ENCODE data around the gene TICAM1.
"Not testable (repeated sequence)": the region's sequence is repeated elsewhere in the genome, so short reads cannot be mapped to it uniquely, and the experiment has no call there.

The TICAM1 gene

GRCh38 chr19:4844348-4845179 lies 13.1 kb upstream of the TICAM1 start:
- DNase-seq, result no peak

- DNase-seq, result no peak
These were observed 12.1 kb upstream of the TICAM1 start for GRCh38 chr19:4843647-4843965.

- no peak for DNase-seq
These were observed 7.7 kb upstream of the TICAM1 start for GRCh38 chr19:4839192-4839591.

GRCh38 chr19:4832776-4833175 lies 1.3 kb upstream of the TICAM1 start:
- DNase-seq, result no peak

DNA sequence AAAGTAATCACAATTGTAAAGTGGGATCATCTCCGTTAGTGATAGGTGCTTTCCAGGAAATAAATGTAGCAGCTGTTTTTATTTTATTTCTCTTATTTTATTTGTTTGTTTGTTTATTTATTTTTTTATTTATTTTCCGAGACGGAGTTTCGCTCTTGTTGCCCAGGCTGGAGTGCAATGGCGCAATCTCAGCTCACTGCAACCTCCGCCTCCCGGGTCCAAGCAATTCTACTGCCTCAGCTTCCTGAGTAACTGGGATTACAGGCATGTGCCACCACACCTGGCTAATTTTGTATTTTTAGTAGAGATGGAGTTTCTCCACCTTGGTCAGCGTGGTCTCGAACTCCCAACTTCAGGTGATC lies 448 bp upstream of the TICAM1 start:
- DNase-seq, result not testable (repeated sequence)

GRCh38 chr19:4830768-4831265 lies 695 bp downstream of the TICAM1 start:
- no peak for DNase-seq

GRCh38 chr19:4830332-4830731 lies 1.2 kb downstream of the TICAM1 start:
- no peak for DNase-seq

GRCh38 chr19:4829001-4829712 lies 2.4 kb downstream of the TICAM1 start:
- DNase-seq, result no peak

- no peak for DNase-seq
These were observed 7.9 kb downstream of the TICAM1 start for GRCh38 chr19:4823577-4823976.

DNA sequence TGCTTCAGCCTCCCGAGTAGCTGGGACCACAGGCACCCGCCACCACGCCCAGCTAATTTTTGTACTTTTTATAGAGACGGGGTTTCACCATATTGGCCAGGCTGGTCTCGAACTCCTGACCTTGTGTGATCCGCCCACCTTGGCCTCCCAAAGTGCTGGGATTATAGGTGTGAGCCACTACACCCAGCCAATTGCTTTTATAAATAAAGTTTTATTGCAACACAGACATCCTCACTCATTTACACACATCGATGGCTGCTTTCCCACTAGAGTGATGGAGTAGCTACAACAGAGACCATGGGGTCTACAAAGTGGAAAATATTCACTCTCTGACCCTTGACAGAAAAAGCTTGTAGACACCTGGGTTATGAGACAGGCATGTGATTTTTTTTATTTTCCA lies 9.2 kb downstream of the TICAM1 start:
- not testable (repeated sequence) for DNase-seq

DNA sequence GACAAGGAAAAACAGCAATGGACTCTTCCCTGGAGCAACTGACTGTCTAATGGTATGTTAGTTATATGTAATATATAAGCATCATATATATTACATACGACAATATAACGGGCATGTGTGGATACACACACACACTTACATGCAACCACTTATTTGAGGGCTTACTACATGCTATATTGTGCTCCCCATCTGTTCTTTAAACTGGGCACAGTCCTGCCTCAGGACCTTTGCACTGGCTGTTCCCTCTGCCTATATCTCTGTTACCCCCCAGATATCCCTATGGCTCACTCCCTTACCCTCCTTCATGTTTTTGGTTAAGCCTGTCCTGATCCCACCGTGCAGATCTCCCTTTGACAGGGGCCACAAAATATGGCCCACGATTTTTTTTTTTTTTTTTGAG lies 10.2 kb downstream of the TICAM1 start:
- no peak for DNase-seq

GRCh38 chr19:4817467-4818277 lies 13.8 kb downstream of the TICAM1 start:
- DNase-seq, result no peak

GRCh38 chr19:4816950-4817278 lies 14.6 kb downstream of the TICAM1 start:
- DNase-seq, result no peak

GRCh38 chr19:4816202-4816949 lies 15.1 kb downstream of the TICAM1 start:
- no peak for DNase-seq

- DNase-seq, result peak; percentile 48
These were observed 15.9 kb downstream of the TICAM1 start for GRCh38 chr19:4815426-4816201.

- DNase-seq, result no peak
These were observed 16.7 kb downstream of the TICAM1 start for GRCh38 chr19:4814625-4815425.

DNA sequence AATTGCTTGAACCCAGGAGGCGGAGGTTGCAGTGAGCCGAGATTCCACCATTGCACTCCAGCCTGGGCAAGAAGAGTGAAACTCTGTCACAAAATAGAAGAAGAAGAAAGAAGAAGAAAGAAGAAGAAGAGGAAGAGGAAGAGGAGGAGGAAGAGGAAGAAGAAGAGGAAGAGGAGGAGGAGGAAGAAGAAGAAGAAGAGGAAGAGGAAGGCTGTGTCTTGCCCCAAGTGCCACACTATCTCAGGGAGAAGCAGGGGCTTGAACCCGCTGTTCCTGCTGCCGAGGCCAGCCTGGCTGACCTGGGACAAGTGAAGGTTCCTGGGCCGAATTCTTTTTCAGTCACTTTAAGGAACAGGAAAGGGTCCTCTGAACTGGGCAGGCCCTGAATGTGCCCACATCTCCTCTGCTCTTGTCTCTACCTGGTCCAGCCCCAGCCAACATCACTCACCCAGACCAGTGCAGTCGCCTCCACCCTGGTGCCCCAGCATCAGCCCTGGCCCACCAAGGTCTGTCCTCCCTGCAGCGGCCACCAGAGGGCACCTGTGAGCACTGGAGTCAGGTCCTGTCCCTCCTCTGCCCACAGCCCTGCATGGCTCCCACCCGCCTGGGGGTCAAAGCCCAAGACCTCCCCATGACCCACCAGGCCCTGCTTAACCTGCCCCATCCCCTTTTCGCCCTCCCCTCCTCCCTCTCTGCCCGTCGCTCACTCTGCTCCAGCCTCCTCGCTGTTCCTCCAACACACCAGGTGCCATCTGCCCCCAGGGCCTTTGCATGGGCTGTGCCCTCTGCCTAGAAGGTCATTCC lies 20.0 kb downstream of the TICAM1 start:
- DNase-seq, result no peak

DNA sequence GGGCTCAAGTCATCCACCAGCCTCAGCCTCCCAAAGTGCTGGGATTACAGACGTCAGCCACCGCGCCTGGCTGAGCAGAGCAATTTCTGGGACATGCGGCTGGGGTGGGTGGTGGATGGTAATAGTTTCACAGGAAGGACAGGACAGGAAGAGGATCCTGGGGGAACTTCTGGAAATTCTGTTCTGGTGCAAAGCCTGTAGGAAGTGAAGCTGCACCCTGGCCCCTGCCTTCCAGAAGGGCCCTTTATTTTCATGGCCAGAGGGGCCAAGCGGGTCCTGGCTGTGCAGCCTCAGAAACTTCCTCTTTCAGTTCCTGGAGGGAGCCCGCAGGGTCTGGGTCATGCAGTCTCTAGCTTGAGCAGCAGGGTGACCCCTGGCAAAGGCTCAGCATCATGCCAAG lies 24.3 kb downstream of the TICAM1 start:
- no peak for DNase-seq

DNA sequence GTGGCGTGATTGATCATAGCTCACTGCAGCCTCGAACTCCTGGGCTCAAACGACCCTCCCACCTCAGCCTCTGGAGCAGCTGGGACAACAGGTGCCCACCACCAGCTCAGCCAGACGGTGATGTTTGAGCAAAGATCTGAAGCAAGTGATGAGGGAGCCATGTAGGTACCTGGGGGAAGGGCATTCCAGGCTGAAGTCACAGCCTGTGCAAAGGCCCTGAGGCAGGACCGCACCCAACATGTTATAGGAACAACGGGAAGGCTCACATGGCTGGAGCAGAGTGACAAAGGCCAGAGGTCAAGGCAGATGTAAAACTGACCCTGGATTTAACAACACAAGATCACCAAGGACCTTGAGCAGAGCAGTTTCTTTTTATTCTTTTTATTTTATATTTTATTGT lies 25.1 kb downstream of the TICAM1 start:
- no peak for DNase-seq

DNA sequence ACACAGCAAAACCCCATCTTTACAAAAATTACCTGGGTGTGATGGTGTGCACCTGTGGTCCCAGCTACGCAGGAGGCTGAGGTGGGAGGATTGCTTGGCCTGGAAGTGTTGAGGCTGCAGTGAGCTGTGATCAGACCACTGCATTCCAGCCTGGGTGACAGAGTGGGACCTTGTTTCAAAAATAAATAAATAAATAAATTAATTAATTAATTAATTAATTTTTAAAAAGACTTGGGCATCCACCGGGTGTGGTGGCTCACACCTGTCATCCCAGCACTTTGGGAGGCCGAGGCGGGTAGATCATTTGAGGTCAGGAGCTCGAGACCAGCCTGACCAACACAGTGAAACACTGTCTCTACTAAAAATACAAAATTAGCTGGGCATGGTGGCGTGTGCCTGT lies 26.4 kb downstream of the TICAM1 start:
- not testable (repeated sequence) for DNase-seq
